HG03442 (cell line): ENCODE results near the gene IL1A.

Experiments used
- ATAC-seq: cut with Tn5 transposase; IDR thresholded peaks from one replicate; pipeline ENCODE4 v1.9.1; 2021; ENCODE audit warnings: mild to moderate bottlenecking, moderate library complexity; ENCODE audit not compliant: unreplicated experiment

The IL1A gene

GRCh38 chr2:112764071-112765044 is 19.9 kb downstream of the IL1A start, which contains the start of gene CKAP2L:
Gene CKAP2L (minus strand): TSS chr2:112764609. CDS start chr2:112764598, 11 bp downstream.
- ATAC-seq, result peak; percentile 97

- no peak for ATAC-seq
Observed at GRCh38 chr2:112762276-112762675, 22.0 kb downstream of the IL1A start.

- no peak for ATAC-seq
Observed at GRCh38 chr2:112760149-112760548, 24.1 kb downstream of the IL1A start.

DNA sequence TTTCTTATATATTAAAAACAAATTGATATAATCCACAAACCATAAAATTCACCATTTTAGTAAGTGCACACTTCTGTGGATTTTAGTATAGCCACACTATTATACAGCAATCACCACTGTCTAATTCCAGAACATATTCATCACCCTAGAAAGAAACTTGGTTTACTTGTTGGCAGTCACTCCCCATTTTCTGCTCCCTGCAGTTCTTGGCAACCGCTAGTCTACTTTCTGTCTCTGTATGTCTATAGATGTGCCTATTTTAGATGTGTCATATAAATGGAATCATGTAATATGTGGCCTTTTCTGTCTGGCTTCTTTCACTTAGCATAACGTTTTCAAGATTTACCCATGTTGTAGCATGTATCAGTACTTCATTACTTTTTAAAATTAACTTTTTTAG is 25.6 kb downstream of the IL1A start:
- no peak for ATAC-seq

DNA sequence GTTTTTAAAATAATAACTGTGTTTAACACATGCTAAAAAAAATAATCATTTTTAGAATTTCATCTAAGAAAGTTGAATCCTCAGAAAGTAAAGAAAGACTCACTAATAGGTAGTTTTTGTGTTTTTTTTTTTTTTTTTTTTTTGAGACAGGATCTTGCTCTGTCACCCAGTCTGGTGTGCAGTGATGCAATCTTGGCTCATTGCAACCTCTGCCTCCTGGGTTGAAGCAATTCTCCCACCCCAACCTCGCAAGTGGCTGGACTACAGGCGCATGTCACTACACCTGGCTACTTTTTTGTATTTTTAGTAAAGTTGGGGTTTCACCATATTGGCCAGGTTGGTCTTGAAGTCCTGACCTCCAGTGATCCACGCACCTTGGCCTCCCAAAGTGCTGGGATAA is 27.0 kb downstream of the IL1A start:
- no peak for ATAC-seq

DNA sequence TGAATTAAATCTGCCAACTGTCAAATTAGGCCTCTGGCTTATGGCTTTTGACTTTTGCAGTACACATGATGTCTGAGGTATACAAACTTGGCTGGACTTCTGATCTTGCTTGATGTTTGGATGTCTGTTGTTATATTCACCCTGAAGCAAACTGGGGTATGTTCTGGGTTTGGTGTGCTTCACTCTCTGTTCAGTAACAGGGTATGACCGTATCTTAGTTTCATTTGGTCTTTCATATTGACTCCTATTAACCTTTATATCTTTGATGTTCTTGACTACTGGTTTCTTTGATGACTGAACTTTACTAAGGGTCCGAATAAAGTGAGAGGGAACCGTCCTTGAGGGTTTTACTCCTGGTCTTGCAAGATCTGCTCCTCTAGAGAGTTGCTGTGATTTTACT is 28.1 kb downstream of the IL1A start:
- ATAC-seq, result no peak

GRCh38 chr2:112755444-112755843 is 28.8 kb downstream of the IL1A start:
- ATAC-seq, result no peak

DNA sequence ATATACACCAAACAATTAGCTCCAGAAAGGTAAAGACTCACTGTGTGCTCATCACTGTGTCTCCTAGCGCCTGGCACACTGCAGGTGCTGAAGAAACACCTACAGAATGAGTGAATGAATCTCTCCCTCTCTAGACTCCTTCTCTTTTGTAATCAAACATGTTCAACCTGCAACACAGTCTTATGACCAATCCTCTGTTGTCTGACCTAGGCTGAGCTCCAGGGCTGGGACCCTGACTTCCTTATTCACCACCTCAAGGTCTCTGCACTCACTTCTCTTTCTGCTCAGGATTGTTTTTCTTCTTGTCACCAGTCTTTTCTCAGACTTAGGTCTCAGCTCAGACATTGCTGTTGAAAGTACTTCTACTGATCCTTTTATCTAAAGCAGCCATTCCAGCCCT is 29.7 kb downstream of the IL1A start:
- no peak for ATAC-seq

DNA sequence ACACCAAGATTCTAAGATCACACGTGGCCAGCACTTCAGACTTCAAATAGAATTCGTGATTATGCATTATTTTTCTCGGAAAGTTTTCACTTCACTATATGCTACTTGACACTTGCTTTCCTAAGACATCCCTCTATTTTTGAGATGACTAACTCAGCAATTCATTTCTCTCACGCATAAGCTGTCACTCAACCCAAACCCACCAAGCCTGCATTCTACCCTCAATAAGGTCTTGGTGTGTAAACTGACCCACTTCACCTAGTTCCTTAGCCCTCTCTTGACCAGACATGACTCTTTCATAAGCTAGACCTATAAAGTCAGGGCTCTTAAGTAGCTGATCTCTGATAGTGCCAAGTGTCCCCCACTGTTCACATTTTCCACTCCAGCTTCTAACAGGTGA is 31.6 kb downstream of the IL1A start:
- no peak for ATAC-seq

- ATAC-seq, result no peak
Observed at GRCh38 chr2:112751451-112752197, 32.7 kb downstream of the IL1A start.

GRCh38 chr2:112750560-112750843 is 33.8 kb downstream of the IL1A start:
- ATAC-seq, result no peak

- no peak for ATAC-seq
Observed at GRCh38 chr2:112749755-112750559, 34.3 kb downstream of the IL1A start.

- ATAC-seq, result no peak
Observed at GRCh38 chr2:112740527-112740926, 43.8 kb downstream of the IL1A start.

DNA sequence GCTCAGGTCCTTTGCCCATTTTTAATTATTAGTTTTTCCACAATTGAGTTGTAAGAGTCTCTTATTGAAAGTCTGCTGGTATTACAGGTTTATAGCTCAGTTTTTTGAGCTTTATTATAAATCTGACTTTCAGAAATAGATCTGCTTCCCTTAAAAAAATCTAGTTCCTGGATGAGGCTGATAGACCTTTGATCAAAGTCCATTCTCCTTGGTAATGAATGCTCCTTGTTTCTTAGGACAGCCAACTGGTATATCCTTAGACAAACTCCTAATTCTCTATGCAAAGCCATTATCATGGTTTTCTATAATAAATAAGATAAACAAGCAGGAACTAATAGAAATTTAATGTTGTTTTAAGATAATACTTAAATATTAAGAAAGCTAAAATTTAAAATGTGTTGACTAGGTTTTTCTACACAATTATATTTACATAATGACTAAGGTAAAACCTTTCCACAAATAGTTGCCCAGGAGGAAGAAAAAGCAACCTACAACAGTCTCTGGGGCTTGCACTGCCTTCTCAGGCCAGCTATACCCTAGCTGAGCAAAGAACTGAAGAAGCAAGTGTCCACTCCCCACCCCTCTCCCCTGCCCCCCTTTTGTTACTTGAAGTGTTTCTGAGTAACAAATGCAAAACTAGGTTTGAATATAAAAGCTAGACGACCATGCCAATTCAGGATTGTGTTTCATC is 46.6 kb downstream of the IL1A start:
- no peak for ATAC-seq

- no peak for ATAC-seq
Observed at GRCh38 chr2:112733871-112734270, 50.4 kb downstream of the IL1A start.

DNA sequence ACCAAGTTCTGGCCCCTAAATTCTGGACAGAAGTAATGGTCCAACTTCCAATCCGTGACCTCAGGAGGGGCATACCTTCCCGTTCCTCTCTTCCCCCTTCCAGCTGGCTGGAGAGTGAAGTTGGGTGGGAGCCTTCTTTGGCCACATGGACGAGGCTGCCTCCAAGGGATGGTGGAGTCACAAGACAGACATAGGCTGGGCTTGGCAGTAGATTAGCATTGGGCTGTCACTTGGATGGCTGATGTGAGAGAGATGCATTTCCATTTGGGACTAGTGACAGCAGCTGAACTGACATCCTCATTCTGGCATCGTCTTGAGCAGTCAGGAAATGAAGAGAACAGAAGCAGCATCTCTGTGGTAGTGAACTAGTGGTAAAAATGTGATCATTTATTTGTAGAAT is 50.8 kb downstream of the IL1A start:
- ATAC-seq, result no peak

DNA sequence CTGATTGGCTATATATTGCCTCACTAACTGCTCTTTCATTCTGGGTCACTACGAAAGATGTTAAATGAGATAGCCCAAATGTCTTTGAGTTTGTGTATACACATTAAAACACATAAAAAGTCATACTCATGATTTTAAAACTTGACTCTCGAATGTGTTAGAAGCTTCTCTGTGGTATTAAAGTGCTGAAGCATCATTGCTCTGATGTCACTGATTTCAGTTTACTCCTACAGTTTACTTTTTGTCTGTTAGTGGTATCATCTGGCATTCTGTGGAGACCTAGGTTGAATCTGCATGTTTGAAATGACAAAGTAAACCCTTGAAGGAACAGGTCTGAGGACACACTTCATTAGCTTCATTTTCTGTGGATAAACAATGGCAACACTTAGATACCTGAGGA is 52.8 kb downstream of the IL1A start:
- no peak for ATAC-seq

DNA sequence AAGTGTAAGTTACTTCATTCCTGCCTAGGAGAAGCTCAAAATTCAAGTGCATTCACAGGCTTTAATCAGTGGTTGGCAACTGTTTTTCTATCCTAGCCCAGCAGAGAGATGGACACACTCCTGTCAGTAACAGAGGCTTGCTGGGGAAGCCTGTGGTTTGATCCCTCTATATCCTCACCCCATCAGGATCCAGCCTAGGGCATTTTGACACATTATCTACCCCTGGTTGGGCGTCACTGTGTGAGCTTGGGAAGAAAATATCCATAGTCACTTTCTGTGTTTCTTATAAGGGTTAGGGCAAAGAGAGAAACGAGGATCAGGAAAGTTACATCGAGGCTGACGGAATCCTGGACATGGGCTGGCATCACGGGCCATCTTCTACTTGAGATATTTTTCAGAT is 53.5 kb downstream of the IL1A start:
- ATAC-seq, result no peak

DNA sequence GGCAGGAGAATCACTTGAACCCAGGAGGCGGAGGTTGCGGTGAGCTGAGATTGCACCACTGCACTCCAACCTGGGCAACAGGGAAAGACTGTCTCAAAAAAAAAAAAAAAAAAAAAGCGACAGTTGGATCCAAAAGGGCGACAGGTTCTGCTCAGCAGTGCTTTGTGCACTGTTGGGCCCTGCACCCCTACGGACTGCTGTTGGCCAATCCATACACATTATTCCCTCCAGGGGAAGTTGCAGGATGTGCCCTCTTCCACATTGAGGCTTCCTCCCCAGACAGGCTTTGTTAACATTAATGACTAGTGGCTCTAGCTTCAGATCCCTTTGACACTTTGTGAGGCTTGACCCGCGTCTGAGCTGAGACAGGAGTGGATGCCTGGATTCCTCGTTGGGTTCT is 54.1 kb downstream of the IL1A start:
- ATAC-seq, result no peak

- ATAC-seq, result no peak
Observed at GRCh38 chr2:112728378-112729175, 55.7 kb downstream of the IL1A start.
